GM19193 (cell line): ENCODE results near the gene CENPB.

ENCODE experiments used
- POLR2A ChIP-seq: IDR thresholded peaks from 4 replicates; pipeline ENCODE4 v1.6.1; 2011; ENCODE audit not compliant: insufficient read depth, insufficient read length; ENCODE audit errors: extremely low read depth

CENPB gene

DNA sequence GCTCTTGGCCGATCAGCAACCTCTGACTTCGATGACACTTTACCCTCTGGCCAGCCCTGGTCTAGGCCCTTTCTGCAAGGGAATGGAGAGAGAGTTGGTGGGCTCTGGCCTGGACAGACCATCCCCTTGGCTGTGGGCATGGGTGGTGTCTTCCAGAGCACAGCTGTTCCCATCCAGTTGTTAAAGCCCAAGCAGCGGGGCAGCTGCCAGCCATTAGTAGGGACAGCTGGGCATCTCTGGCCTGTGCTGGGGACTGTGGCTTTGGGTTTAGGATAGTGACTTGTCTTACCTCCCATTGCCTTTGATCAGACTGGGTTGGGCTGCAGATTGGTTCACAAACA, 12.3 kb upstream of the CENPB start:
- no peak for TF ChIP-seq POLR2A

DNA sequence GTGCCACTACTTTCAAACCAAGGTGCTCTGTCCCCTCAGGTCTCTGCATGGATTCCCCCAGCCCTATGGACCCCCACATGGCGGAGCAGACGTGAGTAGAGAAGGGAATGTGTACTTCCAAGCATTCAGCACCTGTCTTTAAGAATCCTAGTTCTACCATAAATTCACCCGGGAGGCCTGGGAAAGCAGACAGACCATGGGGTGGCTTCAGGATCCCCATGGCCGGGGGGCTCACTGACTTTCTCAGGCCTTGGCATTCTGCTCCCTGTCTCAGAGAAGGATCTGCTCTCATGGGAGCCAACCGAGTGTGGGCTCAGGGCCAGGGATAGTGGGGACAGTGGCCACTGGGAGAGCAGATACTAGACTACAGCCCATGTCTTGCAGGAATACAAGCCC, 11.8 kb upstream of the CENPB start:
- no peak for TF ChIP-seq POLR2A

- TF ChIP-seq POLR2A: no peak
Measured at GRCh38 chr20:3797592-3798372, 11.2 kb upstream of the CENPB start.

DNA sequence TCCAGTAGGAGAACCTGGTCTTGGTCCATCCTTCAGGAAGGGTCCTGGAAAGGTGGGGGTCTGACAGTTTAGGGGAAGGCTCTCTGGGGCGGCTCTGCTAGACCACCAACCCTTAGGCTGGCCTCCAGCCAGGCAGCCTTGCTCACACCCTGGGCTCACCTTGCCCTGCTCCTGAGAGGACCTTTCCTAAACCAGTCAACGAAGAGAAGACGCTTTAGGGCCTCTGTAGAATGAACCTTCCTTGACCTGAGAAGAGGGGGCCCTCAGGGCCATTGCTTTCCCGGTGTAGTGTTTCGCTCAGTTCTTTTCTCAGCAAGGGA, 10.6 kb upstream of the CENPB start:
- TF ChIP-seq POLR2A: no peak

DNA sequence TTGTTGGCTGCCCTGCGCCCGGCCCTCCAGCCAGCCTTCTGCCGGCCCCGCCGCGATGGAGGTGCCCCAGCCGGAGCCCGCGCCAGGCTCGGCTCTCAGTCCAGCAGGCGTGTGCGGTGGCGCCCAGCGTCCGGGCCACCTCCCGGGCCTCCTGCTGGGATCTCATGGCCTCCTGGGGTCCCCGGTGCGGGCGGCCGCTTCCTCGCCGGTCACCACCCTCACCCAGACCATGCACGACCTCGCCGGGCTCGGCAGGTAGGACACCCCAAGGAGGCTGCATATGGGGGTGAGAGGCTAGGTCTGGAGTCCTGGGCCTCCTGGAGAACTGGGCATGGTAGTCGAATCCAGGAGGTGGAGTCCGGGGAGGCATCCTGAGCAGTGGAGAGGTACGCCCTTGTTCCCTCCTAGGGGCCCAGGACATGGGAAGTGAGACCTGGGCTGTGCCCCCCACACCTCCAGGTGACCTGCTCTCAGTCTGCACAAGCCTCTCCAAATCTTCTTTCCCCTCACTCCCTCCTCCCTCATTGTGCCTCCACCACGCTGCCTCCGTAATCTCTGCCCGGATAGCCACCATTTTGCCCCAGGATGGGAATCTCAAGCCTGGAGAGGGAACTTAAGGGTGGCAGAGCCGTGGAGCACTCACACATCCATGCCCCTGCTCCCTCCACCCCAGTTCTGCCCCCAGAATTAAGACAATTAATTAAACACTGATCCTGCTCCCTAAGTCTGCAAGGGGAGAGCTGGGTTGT, 10.1 kb upstream of the CENPB start:
- no peak for TF ChIP-seq POLR2A

DNA sequence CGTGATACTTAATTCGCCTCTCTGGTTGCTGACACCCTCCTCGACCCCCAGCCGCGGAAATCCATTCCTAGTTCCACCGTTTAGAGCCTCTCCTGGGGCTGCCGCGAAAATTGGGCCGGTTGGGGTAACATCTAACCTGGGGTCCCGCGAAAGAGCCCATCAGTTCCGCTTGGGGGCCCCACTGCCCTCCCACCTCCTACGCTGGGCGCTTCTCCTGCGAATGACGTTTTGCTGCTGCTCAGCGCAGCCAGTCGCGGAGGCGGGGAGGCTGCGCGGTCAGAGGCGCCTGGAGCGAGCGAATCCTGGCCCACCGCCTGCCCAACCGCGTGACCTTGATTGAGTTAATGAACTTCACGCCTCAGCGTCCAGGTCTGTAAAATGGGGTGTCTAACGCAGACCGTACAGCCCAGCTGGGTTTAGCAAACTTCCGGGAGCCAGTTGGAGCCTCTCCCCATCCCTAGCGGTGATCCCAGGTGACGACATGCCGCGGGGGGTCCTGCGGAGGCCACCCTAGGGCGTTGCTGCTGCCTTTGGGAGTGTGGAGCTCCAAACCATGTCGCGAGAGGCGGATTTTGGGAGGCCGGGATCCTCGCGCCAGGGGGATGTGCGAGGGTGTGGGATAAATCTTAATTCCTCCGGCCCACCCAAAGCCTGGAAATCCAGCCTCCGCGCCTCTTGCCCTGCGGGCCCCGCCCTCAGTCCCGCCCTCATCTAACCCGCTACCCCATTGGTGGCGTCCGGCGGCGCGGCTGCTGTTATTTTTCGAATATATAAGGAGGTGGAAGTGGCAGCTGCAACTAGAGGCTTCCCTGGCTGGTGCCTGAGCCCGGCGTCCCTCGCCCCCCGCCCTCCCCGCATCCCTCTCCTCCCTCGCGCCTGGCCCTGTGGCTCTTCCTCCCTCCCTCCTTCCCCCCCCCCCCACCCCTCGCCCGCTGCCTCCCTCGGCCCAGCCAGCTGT, 9.2 kb upstream of the CENPB start, which contains the start of gene CDC25B:
Gene CDC25B (plus strand): TSS at position 800 of the 958 bp plus-strand sequence. CDS start 222 bp downstream, outside the sequence.
- peak; percentile 66 for TF ChIP-seq POLR2A

DNA sequence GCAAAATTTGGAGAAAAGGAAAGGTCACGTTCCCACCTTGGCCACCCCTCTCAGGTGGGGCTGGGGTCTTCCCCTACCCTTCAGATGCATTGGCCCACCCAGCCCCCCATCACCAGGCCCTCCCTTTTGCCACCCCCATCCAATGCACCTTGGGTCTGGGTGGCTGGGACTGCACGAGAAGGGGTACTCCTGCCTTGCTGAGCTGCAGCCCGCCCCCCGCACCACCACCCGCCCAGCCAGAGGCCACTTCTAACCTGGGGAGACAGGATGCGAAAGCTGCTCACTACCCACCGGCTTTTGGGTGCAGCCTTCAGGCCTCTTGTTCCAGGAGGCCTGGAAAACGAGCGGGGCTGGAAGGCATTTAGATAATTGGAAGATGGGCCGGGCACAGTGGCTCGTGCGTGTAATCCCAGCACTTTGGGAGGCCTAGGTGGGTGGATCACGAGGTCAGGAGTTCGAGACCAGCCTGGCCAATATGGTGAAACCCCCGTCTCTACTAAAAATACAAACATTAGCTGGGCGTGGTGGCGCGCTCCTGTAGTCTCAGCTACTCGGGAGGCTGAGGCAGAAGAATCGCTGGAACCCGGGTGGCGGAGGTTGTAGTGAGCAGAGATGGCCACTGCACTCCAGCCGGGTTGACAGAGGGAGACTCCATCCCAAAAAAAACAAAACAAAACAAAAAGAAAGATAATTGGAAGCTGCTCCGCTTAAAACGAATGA, 8.3 kb upstream of the CENPB start:
- TF ChIP-seq POLR2A: no peak

- TF ChIP-seq POLR2A: no peak
Measured at GRCh38 chr20:3788685-3789155, 2.2 kb upstream of the CENPB start.

GRCh38 chr20:3787324-3788014, 929 bp upstream of the CENPB start:
- no peak for TF ChIP-seq POLR2A

DNA sequence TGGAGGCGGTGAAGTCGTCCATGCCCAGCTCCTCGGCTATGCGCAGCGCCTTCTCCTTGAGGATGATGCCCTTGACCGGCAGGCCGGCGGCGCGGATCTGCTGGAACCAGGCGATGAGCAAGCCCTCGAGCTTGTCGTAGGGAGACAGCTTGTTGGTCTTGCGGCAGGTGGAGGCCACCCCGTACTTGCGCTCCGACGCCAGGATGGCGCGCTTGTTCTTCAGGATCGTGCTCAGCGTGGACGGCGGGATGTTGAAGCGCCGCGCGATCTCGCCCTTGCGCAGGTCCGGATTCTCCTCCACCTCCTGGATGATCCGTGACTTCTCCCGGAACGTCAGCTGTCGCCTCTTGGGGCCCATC, 435 bp downstream of the CENPB start:
- TF ChIP-seq POLR2A: peak; percentile 8

GRCh38 chr20:3785240-3786125, 1.1 kb downstream of the CENPB start:
- no peak for TF ChIP-seq POLR2A

DNA sequence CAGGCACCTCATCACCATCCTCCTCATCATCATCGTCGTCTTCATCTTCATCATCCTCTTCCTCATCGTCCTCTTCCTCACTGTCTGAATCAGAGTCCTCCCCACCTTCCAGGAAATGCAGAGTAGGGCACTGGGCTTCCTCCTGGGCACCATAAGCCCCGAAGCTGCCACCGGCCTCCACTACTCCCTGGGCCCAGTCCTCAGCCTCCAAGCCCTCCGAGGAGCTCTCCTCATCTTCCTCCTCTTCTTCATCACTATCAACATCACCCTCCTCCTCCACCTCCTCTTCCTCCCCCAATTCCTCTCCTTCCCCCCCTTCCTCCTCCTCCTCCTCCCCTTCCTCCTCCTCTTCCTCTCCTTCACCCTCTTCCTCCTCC, 1.7 kb downstream of the CENPB start:
- TF ChIP-seq POLR2A: no peak

DNA sequence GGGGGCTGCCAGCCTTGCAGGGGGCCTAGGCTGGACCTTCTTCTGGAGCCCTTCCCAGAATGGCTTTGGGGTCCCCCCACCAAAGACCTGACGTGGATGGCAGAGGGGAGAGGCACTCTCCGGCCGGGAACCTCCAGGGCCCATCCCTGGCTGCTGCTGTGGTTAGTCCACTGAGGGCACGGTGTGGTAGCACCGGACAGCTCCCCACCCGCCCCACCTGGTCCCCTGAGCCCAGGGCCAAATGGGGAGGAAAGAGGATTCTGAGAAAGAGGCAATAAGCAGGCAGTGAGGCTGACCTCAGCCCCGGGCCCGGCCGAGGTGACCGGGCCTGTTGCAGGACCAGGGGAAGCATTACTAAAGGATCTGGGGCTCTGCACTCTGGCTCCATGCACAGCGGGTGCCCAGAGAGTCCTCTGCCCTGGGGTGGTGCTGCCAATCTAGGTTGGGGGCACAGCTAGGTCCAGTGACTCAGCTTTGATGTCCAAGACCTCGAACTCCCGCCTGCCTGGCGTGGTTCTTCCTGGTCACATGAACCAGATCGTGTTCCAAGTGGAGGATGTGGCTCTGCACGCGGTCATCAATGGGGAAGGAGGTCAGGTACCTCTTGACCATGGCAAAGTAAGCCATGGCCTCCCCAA, 2.2 kb downstream of the CENPB start:
- no peak for TF ChIP-seq POLR2A

GRCh38 chr20:3783511-3784195, 2.9 kb downstream of the CENPB start:
- TF ChIP-seq POLR2A: no peak
